ENCODE measurements around the gene CBX1. TPM values are rescaled to one million over a fixed set of nuclear protein-coding genes. Genes with fewer than 3 reads are reported as not detected.

The CBX1 gene
- total RNA-seq, 1 donor from 2014 or later, result 49.5 TPM

DNA sequence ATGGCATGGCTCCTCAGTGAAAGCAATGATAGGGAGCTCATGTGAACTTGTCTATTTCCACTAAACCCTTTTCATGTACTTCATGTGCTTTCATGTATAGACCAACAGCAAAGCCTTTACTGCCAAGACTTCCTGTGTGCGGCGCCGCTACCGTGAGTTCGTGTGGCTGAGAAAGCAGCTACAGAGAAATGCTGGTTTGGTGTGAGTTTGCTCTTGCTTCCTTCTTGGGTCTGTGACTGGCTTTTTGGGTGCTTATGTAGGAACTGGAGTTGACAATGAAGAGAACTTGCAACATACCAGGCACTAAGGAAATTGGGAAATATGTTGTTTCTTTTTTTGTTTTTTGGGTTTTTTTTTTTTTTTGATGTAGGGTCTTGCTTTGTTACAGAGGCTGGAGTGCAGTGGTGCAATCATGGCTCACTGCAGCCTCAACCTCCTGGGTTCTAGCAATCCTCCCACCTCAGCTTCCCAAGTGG is 12.0 kb upstream of the CBX1 start:
- Mint-ChIP-seq H3K27me3 (no peaks in the 10 kb centered on the region), H3K27ac (peak overlapping the region; percentile 99), H3K36me3 (ENCODE audit: low read depth) (peaks cover 56% of the 10 kb centered on the region), H3K4me3 (peak overlapping the region; percentile 99), H3K4me1 (peaks cover 58% of the 10 kb centered on the region), H3K9me3 (no peaks in the 10 kb centered on the region)
- intact Hi-C loops (cut with micrococcal nuclease), result no loop called here
- TF ChIP-seq CTCF (IDR thresholded peaks at IDR 0.05), result no peak
- ATAC-seq (ENCODE audit: low read depth) (no peak), DNase-seq (peak; percentile 30)
- POLR2A ChIA-PET, result interaction anchor here (0.6 to 3.5 kb wide), 12 partner anchors 10 to 895 kb away, joined by 3 to 83 read pairs (median 12); partner anchors contain the start of genes CBX1, CDK5RAP3, HOXB4 and NFE2L1
- CTCF ChIA-PET, result interaction anchor here (0.7 to 3.5 kb wide), 9 partner anchors 11 to 88 kb away, joined by 3 to 31 read pairs (median 9); partner anchors contain the start of genes CBX1 and NFE2L1

- Mint-ChIP-seq H3K4me3 (peak overlapping the region; percentile 99), H3K27me3 (no peaks in the 10 kb centered on the region), H3K27ac (peak overlapping the region; percentile 99), H3K4me1 (peaks cover 68% of the 10 kb centered on the region), H3K36me3 (ENCODE audit: low read depth) (peaks cover 55% of the 10 kb centered on the region), H3K9me3 (no peaks in the 10 kb centered on the region)
- ChIA-PET POLR2A (interaction anchor here (0.5 to 3.5 kb wide), 27 partner anchors 10 to 1242 kb away, joined by 3 to 83 read pairs (median 6); partner anchors contain the start of genes ATP5MC1, CBX1, CDK5RAP3 and NFE2L1), CTCF (interaction anchor here (0.6 to 3.5 kb wide), 11 partner anchors 10 to 85 kb away, joined by 3 to 31 read pairs (median 8); partner anchors contain the start of gene CBX1)
- ATAC-seq (ENCODE audit: low read depth), result no peak
- intact Hi-C loops (cut with micrococcal nuclease), result loop anchor here (1.0 kb wide), 3 partner anchors 11 to 64 kb away; partner anchors contain the start of genes CBX1 and NFE2L1
- TF ChIP-seq CTCF (IDR thresholded peaks at IDR 0.05), result no peak
- no peak for DNase-seq
These were observed 10.6 kb upstream of the CBX1 start for GRCh38 chr17:48111937-48112241.

GRCh38 chr17:48110761-48111160 is 9.5 kb upstream of the CBX1 start:
- ATAC-seq (ENCODE audit: low read depth) (no peak), DNase-seq (no peak)
- H3K4me1 Mint-ChIP-seq, result peaks cover 74% of the 10 kb centered on the region
- ChIA-PET POLR2A (interaction anchor here (0.6 to 3.5 kb wide), 9 partner anchors 9 to 215 kb away, joined by 3 to 83 read pairs (median 4); partner anchors contain the start of genes CBX1, NFE2L1, PNPO and SP2), CTCF (interaction anchor here (1.6 to 3.5 kb wide), 5 partner anchors 9 to 30 kb away, joined by 6 to 31 read pairs (median 13); no protein-coding TSS in a partner anchor)
- no peaks in the 10 kb centered on the region for H3K27me3 Mint-ChIP-seq
- peaks cover 46% of the 10 kb centered on the region for H3K36me3 Mint-ChIP-seq (ENCODE audit: low read depth)
- H3K9me3 Mint-ChIP-seq, result no peaks in the 10 kb centered on the region
- H3K27ac Mint-ChIP-seq, result peak overlapping the region; percentile 99
- peak overlapping the region; percentile 99 for H3K4me3 Mint-ChIP-seq
- TF ChIP-seq CTCF (IDR thresholded peaks at IDR 0.05), result no peak
- intact Hi-C loops (cut with micrococcal nuclease), result loop anchor here (1.0 kb wide), 3 partner anchors 9 to 62 kb away; partner anchors contain the start of genes CBX1 and NFE2L1

GRCh38 chr17:48107137-48108055 is 6.1 kb upstream of the CBX1 start, which contains the start of gene SNX11:
SNX11 (plus strand) TSS chr17:48107766; CDS start chr17:48112044, 4,278 bp downstream.
- peak; percentile 89 for DNase-seq
- no peak for TF ChIP-seq CTCF (IDR thresholded peaks at IDR 0.05)
- peak within 1 kb of the TSS; percentile 99 for H3K4me3 Mint-ChIP-seq
- ChIA-PET CTCF (interaction anchor here (0.9 to 3.8 kb wide), 7 partner anchors 8 to 82 kb away, joined by 3 to 20 read pairs (median 4); no protein-coding TSS in a partner anchor), POLR2A (interaction anchor here (0.5 to 3.3 kb wide), 19 partner anchors 9 to 1085 kb away, joined by 3 to 36 read pairs (median 4); partner anchors contain the start of genes CDK5RAP3, KPNB1, NFE2L1 and PNPO)
- H3K27me3 Mint-ChIP-seq, result no peaks in the 10 kb centered on the region
- peak; percentile 71 for ATAC-seq (ENCODE audit: low read depth)
- H3K27ac Mint-ChIP-seq, result peak within 1 kb of the TSS; percentile 97
- peaks cover 25% of the 10 kb centered on the region for H3K36me3 Mint-ChIP-seq (ENCODE audit: low read depth)
- peaks cover 4% of the 10 kb centered on the region for H3K9me3 Mint-ChIP-seq
- intact Hi-C loops (cut with micrococcal nuclease), result loop anchor here (5.0 to 10.0 kb wide), 2 partner anchors 463 to 1915 kb away; partner anchors contain the start of genes KANSL1 and KPNB1
- H3K4me1 Mint-ChIP-seq, result peaks cover 69% of the 10 kb centered on the region
